ENCODE measurements around the gene RNF223.
"Not testable (repeated sequence)": the region's sequence is repeated elsewhere in the genome, so short reads cannot be mapped to it uniquely, and the experiment has no call there.

The RNF223 gene

GRCh38 chr1:1111516-1112236 is 37.6 kb upstream of the RNF223 start:
- Histone ChIP-seq H2BK15ac (replicated peaks; ENCODE audit: low read depth) (no peak overlapping the region), H4K5ac (ENCODE audit: low read length) (no peak overlapping the region), H3K27ac (ENCODE audit: low read depth, low read length) (no peak overlapping the region), H2BK120ac (ENCODE audit: low read depth, low read length) (no peak overlapping the region), H3K4ac (ENCODE audit: low read depth, low read length) (no peak overlapping the region), H3K36me3 (ENCODE audit: control insufficient read depth, insufficient read depth, low read length) (peaks cover 1% of the 10 kb centered on the region), H2AK5ac (ENCODE audit: low read length) (no peak overlapping the region), H3K4me1 (ENCODE audit: control insufficient read depth, low read depth, low read length) (no peaks in the 10 kb centered on the region), H3K79me1 (ENCODE audit: low read length) (peaks cover 10% of the 10 kb centered on the region), H3K9ac (ENCODE audit: low read length) (no peak overlapping the region), H2BK5ac (ENCODE audit: low read length) (no peak overlapping the region), H3K4me3 (ENCODE audit: low read length) (no peak overlapping the region), H3K79me2 (ENCODE audit: control insufficient read depth, insufficient read depth, low read length) (no peaks in the 10 kb centered on the region), H4K8ac (ENCODE audit: low read depth, low read length) (no peak overlapping the region), H3K23ac (ENCODE audit: low read length) (no peak overlapping the region), H3K18ac (ENCODE audit: low read length) (no peak overlapping the region), H3K56ac (ENCODE audit: low read length) (no peak overlapping the region), H3K27me3 (ENCODE audit: insufficient read depth, low read length, poor library complexity) (no peaks in the 10 kb centered on the region), H3K4me2 (ENCODE audit: low read length) (no peak overlapping the region)
- no peak for DNase-seq
- no CpG with 5 or more reads among the region's 28 CpGs for WGBS (ENCODE audit: extremely low coverage, insufficient coverage, low lambda C conversion rate)

- H3K4ac ChIP-seq (ENCODE audit: low read depth, low read length) = no peak overlapping the region
- H3K4me3 ChIP-seq (ENCODE audit: low read length) = no peak overlapping the region
- no peak overlapping the region for H3K27ac ChIP-seq (ENCODE audit: low read depth, low read length)
- H3K18ac ChIP-seq (ENCODE audit: low read length) = no peak overlapping the region
- no peak overlapping the region for H2BK120ac ChIP-seq (ENCODE audit: low read depth, low read length)
- H3K27me3 ChIP-seq (ENCODE audit: insufficient read depth, low read length, poor library complexity) = no peaks in the 10 kb centered on the region
- no peak overlapping the region for H4K5ac ChIP-seq (ENCODE audit: low read length)
- no peak overlapping the region for H3K9ac ChIP-seq (ENCODE audit: low read length)
- no peak overlapping the region for H2BK5ac ChIP-seq (ENCODE audit: low read length)
- no peak overlapping the region for H3K56ac ChIP-seq (ENCODE audit: low read length)
- no peaks in the 10 kb centered on the region for H3K79me2 ChIP-seq (ENCODE audit: control insufficient read depth, insufficient read depth, low read length)
- H3K79me1 ChIP-seq (ENCODE audit: low read length) = peaks cover 10% of the 10 kb centered on the region
- peaks cover 1% of the 10 kb centered on the region for H3K36me3 ChIP-seq (ENCODE audit: control insufficient read depth, insufficient read depth, low read length)
- no peaks in the 10 kb centered on the region for H3K4me1 ChIP-seq (ENCODE audit: control insufficient read depth, low read depth, low read length)
- no peak overlapping the region for H4K8ac ChIP-seq (ENCODE audit: low read depth, low read length)
- no peak overlapping the region for H2BK15ac ChIP-seq (replicated peaks; ENCODE audit: low read depth)
- no peak overlapping the region for H2AK5ac ChIP-seq (ENCODE audit: low read length)
- no peak overlapping the region for H3K23ac ChIP-seq (ENCODE audit: low read length)
- no peak overlapping the region for H3K4me2 ChIP-seq (ENCODE audit: low read length)
- DNase-seq = no peak
- WGBS (ENCODE audit: extremely low coverage, insufficient coverage, low lambda C conversion rate) = no CpG with 5 or more reads among the region's 29 CpGs
These were observed 36.5 kb upstream of the RNF223 start for GRCh38 chr1:1110561-1110971.

- Histone ChIP-seq H3K23ac (ENCODE audit: low read length) (no peak overlapping the region), H3K56ac (ENCODE audit: low read length) (no peak overlapping the region), H2AK5ac (ENCODE audit: low read length) (no peak overlapping the region), H3K9ac (ENCODE audit: low read length) (no peak overlapping the region), H4K8ac (ENCODE audit: low read depth, low read length) (no peak overlapping the region), H2BK15ac (replicated peaks; ENCODE audit: low read depth) (no peak overlapping the region), H3K79me1 (ENCODE audit: low read length) (peaks cover 9% of the 10 kb centered on the region), H3K27me3 (ENCODE audit: insufficient read depth, low read length, poor library complexity) (no peaks in the 10 kb centered on the region), H3K18ac (ENCODE audit: low read length) (no peak overlapping the region), H2BK120ac (ENCODE audit: low read depth, low read length) (no peak overlapping the region), H3K36me3 (ENCODE audit: control insufficient read depth, insufficient read depth, low read length) (peaks cover 1% of the 10 kb centered on the region), H3K4me3 (ENCODE audit: low read length) (no peak overlapping the region), H3K79me2 (ENCODE audit: control insufficient read depth, insufficient read depth, low read length) (no peaks in the 10 kb centered on the region), H3K27ac (ENCODE audit: low read depth, low read length) (no peak overlapping the region), H3K4ac (ENCODE audit: low read depth, low read length) (no peak overlapping the region), H4K5ac (ENCODE audit: low read length) (no peak overlapping the region), H3K4me2 (ENCODE audit: low read length) (no peak overlapping the region), H2BK5ac (ENCODE audit: low read length) (no peak overlapping the region), H3K4me1 (ENCODE audit: control insufficient read depth, low read depth, low read length) (no peaks in the 10 kb centered on the region)
- DNase-seq = no peak
- no CpG with 5 or more reads among the region's 14 CpGs for WGBS (ENCODE audit: extremely low coverage, insufficient coverage, low lambda C conversion rate)
These were observed 35.6 kb upstream of the RNF223 start for GRCh38 chr1:1109743-1110142.

GRCh38 chr1:1106510-1107221 is 32.6 kb upstream of the RNF223 start:
- Histone ChIP-seq H3K79me2 (ENCODE audit: control insufficient read depth, insufficient read depth, low read length) (no peaks in the 10 kb centered on the region), H3K27ac (ENCODE audit: low read depth, low read length) (no peak overlapping the region), H3K4ac (ENCODE audit: low read depth, low read length) (no peak overlapping the region), H3K56ac (ENCODE audit: low read length) (no peak overlapping the region), H2BK5ac (ENCODE audit: low read length) (no peak overlapping the region), H3K79me1 (ENCODE audit: low read length) (peaks cover 6% of the 10 kb centered on the region), H3K4me1 (ENCODE audit: control insufficient read depth, low read depth, low read length) (no peaks in the 10 kb centered on the region), H3K4me3 (ENCODE audit: low read length) (no peak overlapping the region), H3K27me3 (ENCODE audit: insufficient read depth, low read length, poor library complexity) (no peaks in the 10 kb centered on the region), H3K23ac (ENCODE audit: low read length) (no peak overlapping the region), H4K8ac (ENCODE audit: low read depth, low read length) (no peak overlapping the region), H3K36me3 (ENCODE audit: control insufficient read depth, insufficient read depth, low read length) (no peaks in the 10 kb centered on the region), H2BK15ac (replicated peaks; ENCODE audit: low read depth) (no peak overlapping the region), H4K5ac (ENCODE audit: low read length) (no peak overlapping the region), H3K18ac (ENCODE audit: low read length) (no peak overlapping the region), H3K9ac (ENCODE audit: low read length) (no peak overlapping the region), H2AK5ac (ENCODE audit: low read length) (no peak overlapping the region), H2BK120ac (ENCODE audit: low read depth, low read length) (no peak overlapping the region), H3K4me2 (ENCODE audit: low read length) (no peak overlapping the region)
- no peak for DNase-seq
- no CpG with 5 or more reads among the region's 31 CpGs for WGBS (ENCODE audit: extremely low coverage, insufficient coverage, low lambda C conversion rate)

GRCh38 chr1:1104152-1104551 is 30.0 kb upstream of the RNF223 start:
- not testable (repeated sequence) for H2BK5ac ChIP-seq (ENCODE audit: low read length); H3K79me1 ChIP-seq (ENCODE audit: low read length); H3K36me3 ChIP-seq (ENCODE audit: control insufficient read depth, insufficient read depth, low read length); H3K23ac ChIP-seq (ENCODE audit: low read length); H2BK120ac ChIP-seq (ENCODE audit: low read depth, low read length); H3K4me1 ChIP-seq (ENCODE audit: control insufficient read depth, low read depth, low read length); H3K18ac ChIP-seq (ENCODE audit: low read length); H4K5ac ChIP-seq (ENCODE audit: low read length); DNase-seq; H3K79me2 ChIP-seq (ENCODE audit: control insufficient read depth, insufficient read depth, low read length); H4K8ac ChIP-seq (ENCODE audit: low read depth, low read length); H3K27ac ChIP-seq (ENCODE audit: low read depth, low read length); H2BK15ac ChIP-seq (replicated peaks; ENCODE audit: low read depth); H2AK5ac ChIP-seq (ENCODE audit: low read length); H3K4me3 ChIP-seq (ENCODE audit: low read length); H3K27me3 ChIP-seq (ENCODE audit: insufficient read depth, low read length, poor library complexity); H3K4ac ChIP-seq (ENCODE audit: low read depth, low read length); H3K4me2 ChIP-seq (ENCODE audit: low read length); H3K9ac ChIP-seq (ENCODE audit: low read length); H3K56ac ChIP-seq (ENCODE audit: low read length)
- no CpG with 5 or more reads among the region's 6 CpGs for WGBS (ENCODE audit: extremely low coverage, insufficient coverage, low lambda C conversion rate)

Data from mesendoderm (in vitro differentiated cells).